ENCODE data around the gene CHPF2. TPM values are rescaled to one million over a fixed set of nuclear protein-coding genes. Genes with fewer than 3 reads are reported as not detected.
A peak's percentile ranks its signal among the peaks of the same experiment; 100 is the strongest.

CHPF2 gene
- total RNA-seq, 6 experiments from 2014 or later: 11.9 to 20.7 (median 17.7) TPM

DNA sequence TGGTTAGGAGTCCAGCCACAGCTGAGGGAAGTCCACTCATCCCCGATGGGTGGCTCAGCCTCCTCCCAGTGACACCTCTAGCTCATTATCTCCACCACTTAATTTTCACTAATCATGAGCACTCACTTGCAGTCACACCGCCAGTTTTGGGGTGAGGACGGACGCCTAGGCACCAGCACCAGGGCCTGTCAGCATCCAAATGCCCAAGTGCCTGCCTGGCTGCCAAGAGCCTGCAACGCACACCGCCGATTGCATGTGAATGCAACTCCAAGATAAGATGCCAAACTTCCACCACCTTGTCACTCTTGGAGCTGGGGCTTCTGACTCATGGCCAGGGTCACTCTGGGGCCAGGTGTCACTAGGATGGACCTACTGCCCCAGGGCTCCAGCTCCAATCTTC, 40.6 kb downstream of the CHPF2 start:
- ATAC-seq (no peak), DNase-seq (peak in 1 of 3 donors; percentile 36)
- Histone ChIP-seq H3K9me3 (no peaks in the 10 kb centered on the region), H3K27ac (no peak overlapping the region), H3K4me3 (no peak overlapping the region), H3K36me3 (no peaks in the 10 kb centered on the region), H3K27me3 (no peaks in the 10 kb centered on the region), H3K4me1 (peaks cover 0 to 12% (median 0%) of the 10 kb centered on the region in 4 donors)
- intact Hi-C loops (cut with DNase I): no loop called here
- 93% methylated on average over 4 of the region's 7 CpGs for WGBS (ENCODE audit: insufficient coverage, low coverage, low lambda C conversion rate, missing lambda C conversion rate)
- TF ChIP-seq POLR2A (IDR thresholded peaks at IDR 0.05): no peak
- TF ChIP-seq, protein P1, sequence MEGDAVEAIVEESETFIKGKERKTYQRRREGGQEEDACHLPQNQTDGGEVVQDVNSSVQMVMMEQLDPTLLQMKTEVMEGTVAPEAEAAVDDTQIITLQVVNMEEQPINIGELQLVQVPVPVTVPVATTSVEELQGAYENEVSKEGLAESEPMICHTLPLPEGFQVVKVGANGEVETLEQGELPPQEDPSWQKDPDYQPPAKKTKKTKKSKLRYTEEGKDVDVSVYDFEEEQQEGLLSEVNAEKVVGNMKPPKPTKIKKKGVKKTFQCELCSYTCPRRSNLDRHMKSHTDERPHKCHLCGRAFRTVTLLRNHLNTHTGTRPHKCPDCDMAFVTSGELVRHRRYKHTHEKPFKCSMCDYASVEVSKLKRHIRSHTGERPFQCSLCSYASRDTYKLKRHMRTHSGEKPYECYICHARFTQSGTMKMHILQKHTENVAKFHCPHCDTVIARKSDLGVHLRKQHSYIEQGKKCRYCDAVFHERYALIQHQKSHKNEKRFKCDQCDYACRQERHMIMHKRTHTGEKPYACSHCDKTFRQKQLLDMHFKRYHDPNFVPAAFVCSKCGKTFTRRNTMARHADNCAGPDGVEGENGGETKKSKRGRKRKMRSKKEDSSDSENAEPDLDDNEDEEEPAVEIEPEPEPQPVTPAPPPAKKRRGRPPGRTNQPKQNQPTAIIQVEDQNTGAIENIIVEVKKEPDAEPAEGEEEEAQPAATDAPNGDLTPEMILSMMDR (IDR thresholded peaks at IDR 0.05): no peak

GRCh38 chr7:151273651-151274390, 41.5 kb downstream of the CHPF2 start:
- peak in 1 of 4 donors; percentile 20 for ATAC-seq
- Histone ChIP-seq H3K36me3 (no peaks in the 10 kb centered on the region), H3K27ac (no peak overlapping the region), H3K27me3 (no peaks in the 10 kb centered on the region), H3K9me3 (no peaks in the 10 kb centered on the region), H3K4me3 (no peak overlapping the region), H3K4me1 (peaks cover 0 to 12% (median 0%) of the 10 kb centered on the region in 4 donors)
- DNase-seq: peak in 1 of 3 donors; percentile 67
- 61% methylated on average over 3 of the region's 9 CpGs for WGBS (ENCODE audit: insufficient coverage, low coverage, low lambda C conversion rate, missing lambda C conversion rate)
- TF ChIP-seq, protein P1 (IDR thresholded peaks at IDR 0.05): no peak
- no peak for TF ChIP-seq POLR2A (IDR thresholded peaks at IDR 0.05)
- intact Hi-C loops (cut with DNase I): no loop called here

DNA sequence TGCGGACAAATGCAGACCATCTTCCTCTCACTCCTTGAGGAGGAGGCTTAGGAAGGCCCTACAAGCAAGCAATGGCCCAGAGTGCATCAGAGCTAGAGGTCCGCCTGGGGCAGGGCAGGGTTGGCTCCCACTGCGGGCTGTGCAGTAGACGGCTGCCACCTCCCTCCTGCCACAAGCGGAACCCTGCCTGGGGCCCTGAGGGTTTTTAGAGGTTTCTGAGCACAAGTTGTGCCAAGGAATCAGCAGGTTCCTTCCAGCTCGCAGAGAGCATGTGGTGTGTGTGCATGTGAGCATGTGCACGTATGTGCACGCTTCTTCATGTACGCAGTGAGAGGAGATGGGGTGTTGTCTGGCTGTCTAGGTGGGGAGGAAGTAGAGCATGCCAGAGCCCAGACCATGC, 42.1 kb downstream of the CHPF2 start:
- peaks cover 0 to 12% (median 0%) of the 10 kb centered on the region in 4 donors for H3K4me1 ChIP-seq
- H3K27ac ChIP-seq: no peak overlapping the region
- DNase-seq (peak in 1 of 3 donors; percentile 41), ATAC-seq (no peak)
- H3K36me3 ChIP-seq: no peaks in the 10 kb centered on the region
- no peak overlapping the region for H3K4me3 ChIP-seq
- no peaks in the 10 kb centered on the region for H3K27me3 ChIP-seq
- intact Hi-C loops (cut with DNase I): no loop called here
- no peak for TF ChIP-seq POLR2A (IDR thresholded peaks at IDR 0.05)
- TF ChIP-seq, protein P1 (IDR thresholded peaks at IDR 0.05): no peak
- 84% methylated on average over 5 of the region's 9 CpGs for WGBS (ENCODE audit: insufficient coverage, low coverage, low lambda C conversion rate, missing lambda C conversion rate)
- H3K9me3 ChIP-seq: no peaks in the 10 kb centered on the region

DNA sequence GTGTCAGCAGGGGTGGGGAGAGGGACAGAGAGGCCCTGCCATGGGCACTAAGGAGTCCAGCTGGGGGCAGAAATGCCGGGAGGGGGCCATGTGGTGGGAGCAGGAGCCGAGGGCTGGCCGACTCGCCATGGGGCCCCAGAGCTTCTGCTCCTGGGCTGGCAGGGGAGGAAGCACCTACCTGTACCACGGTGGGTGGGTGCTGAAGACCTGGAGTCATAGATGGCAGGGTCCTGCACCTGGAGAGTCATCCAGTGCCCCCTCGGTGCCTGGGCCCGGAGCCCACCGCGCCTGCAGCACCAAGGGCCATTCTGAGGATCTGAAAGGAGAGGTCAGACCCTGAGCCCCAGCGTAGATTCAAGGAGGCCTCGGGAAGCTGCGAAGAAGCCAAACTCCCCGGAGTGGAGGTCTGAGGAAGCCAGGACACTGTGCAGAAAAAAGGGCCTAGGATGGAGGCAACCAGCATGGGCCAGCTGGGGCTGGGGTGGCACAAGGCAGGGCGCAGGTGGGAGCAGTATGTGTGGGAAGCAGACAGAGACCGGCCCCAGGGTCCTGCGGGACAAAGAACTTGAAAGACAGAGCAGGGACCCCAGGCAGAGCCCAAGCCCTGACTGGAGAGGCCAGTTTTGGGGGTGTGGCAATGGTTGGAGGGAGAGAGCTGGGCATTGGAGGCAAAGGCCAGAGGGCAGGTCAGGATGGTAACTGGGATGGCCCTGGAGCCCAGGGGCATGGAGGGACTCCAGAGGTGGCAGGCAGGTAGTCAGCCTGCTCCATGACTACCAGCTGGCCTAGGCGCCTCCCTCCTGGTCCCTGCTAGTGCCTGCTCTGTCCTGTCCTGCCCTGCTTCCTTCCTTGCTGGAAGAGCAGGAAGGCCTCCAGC, 42.9 kb downstream of the CHPF2 start:
- DNase-seq (peak in 1 of 3 donors; percentile 44), ATAC-seq (peak in 1 of 4 donors; percentile 43)
- Histone ChIP-seq H3K4me3 (no peak overlapping the region), H3K27ac (no peak overlapping the region), H3K27me3 (no peaks in the 10 kb centered on the region), H3K9me3 (no peaks in the 10 kb centered on the region), H3K36me3 (no peaks in the 10 kb centered on the region), H3K4me1 (peaks cover 0 to 12% (median 0%) of the 10 kb centered on the region in 4 donors)
- 81% methylated on average over 3 of the region's 17 CpGs for WGBS (ENCODE audit: insufficient coverage, low coverage, low lambda C conversion rate, missing lambda C conversion rate)
- TF ChIP-seq, protein P1 (IDR thresholded peaks at IDR 0.05): no peak
- no peak for TF ChIP-seq POLR2A (IDR thresholded peaks at IDR 0.05)
- intact Hi-C loops (cut with DNase I): no loop called here
